ENCODE data around the gene WWP2.

Gene WWP2

DNA sequence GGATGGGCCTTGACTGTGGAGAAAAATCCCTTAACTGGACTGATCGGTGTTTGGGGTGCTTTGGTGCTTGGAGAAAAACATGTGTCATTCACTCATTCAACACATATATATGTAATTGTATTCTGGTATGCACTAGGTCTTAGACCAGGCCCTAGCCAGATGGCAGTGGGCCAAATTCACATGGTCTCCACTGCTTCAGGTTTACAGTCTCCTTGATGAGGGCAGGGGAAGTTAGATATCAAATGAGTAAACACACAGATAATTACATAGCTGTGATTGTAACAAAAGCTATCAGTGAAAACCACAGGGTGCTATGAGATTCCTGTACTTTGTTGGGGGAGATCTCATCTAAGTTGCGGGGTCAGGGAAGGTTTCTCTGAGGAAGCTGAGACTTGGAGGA, 78.8 kb downstream of the WWP2 start:
- Histone ChIP-seq H3K9me2 (replicated peaks; ENCODE audit: low read depth, low read length) (no peaks in the 10 kb centered on the region), H3F3A (ENCODE audit: low read depth) (no peaks in the 10 kb centered on the region), H3K9ac (ENCODE audit: low read depth, low read length, poor library complexity, severe bottlenecking) (no peak overlapping the region), H4K20me1 (ENCODE audit: insufficient read depth, low read length, poor library complexity, severe bottlenecking) (no peaks in the 10 kb centered on the region), H3K27me3 (ENCODE audit: insufficient read depth, low read length, poor library complexity, severe bottlenecking) (no peaks in the 10 kb centered on the region), H3K4me2 (ENCODE audit: low read depth, low read length, poor library complexity, severe bottlenecking) (no peak overlapping the region), H3K36me3 (ENCODE audit: insufficient read depth, low read length) (peaks cover 10% of the 10 kb centered on the region; the same call in 1 of the 2 replicates), H3K4me3 (ENCODE audit: low read length, poor library complexity, severe bottlenecking) (no peak overlapping the region), H2AFZ (ENCODE audit: low read length) (no peak overlapping the region), H3K9me3 (ENCODE audit: insufficient read depth, low read depth, low read length) (no peaks in the 10 kb centered on the region), H3K4me1 (ENCODE audit: insufficient read depth, low read length, poor library complexity, severe bottlenecking) (no peaks in the 10 kb centered on the region), H3K79me2 (ENCODE audit: insufficient read depth, low read length) (no peaks in the 10 kb centered on the region)
- TF ChIP-seq EZH2phosphoT487 (IDR thresholded peaks at IDR 0.05; ENCODE audit: borderline replicate concordance) (no peak), CTCF (conservative IDR thresholded peaks at IDR 0.05; ENCODE audit: low read length) (no peak)

GRCh38 chr16:69844441-69844840, 82.3 kb downstream of the WWP2 start:
- Histone ChIP-seq H3K27me3 (ENCODE audit: insufficient read depth, low read length, poor library complexity, severe bottlenecking) (no peaks in the 10 kb centered on the region), H3K4me3 (ENCODE audit: low read length, poor library complexity, severe bottlenecking) (no peak overlapping the region), H2AFZ (ENCODE audit: low read length) (no peak overlapping the region), H4K20me1 (ENCODE audit: insufficient read depth, low read length, poor library complexity, severe bottlenecking) (no peaks in the 10 kb centered on the region), H3K4me1 (ENCODE audit: insufficient read depth, low read length, poor library complexity, severe bottlenecking) (no peaks in the 10 kb centered on the region), H3F3A (ENCODE audit: low read depth) (no peaks in the 10 kb centered on the region), H3K4me2 (ENCODE audit: low read depth, low read length, poor library complexity, severe bottlenecking) (no peak overlapping the region), H3K36me3 (ENCODE audit: insufficient read depth, low read length) (peaks cover 10% of the 10 kb centered on the region; the same call in 1 of the 2 replicates), H3K79me2 (ENCODE audit: insufficient read depth, low read length) (no peaks in the 10 kb centered on the region), H3K9ac (ENCODE audit: low read depth, low read length, poor library complexity, severe bottlenecking) (no peak overlapping the region), H3K9me2 (replicated peaks; ENCODE audit: low read depth, low read length) (no peaks in the 10 kb centered on the region), H3K9me3 (ENCODE audit: insufficient read depth, low read depth, low read length) (no peaks in the 10 kb centered on the region)
- TF ChIP-seq EZH2phosphoT487 (IDR thresholded peaks at IDR 0.05; ENCODE audit: borderline replicate concordance) (no peak), CTCF (conservative IDR thresholded peaks at IDR 0.05; ENCODE audit: low read length) (no peak)

DNA sequence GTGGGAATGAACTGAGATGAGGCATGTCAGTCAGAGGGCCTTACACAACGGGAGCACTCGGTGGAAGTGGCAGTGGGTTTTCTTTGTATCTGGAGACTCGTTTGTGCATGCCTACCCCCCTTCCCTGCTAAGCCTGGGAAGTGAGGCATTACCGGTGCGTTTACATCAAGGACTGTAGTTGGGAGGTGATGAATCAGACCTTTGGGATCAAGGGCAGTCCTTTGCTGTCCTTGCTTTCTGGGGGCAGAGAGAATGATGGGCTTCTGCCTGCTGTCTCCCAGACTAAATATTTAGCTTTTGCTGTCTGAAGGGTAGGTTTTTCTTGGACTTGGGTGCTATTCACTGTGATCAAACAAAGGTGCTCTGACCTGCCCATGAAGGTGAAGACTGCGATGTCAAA, 83.0 kb downstream of the WWP2 start:
- Histone ChIP-seq H3K79me2 (ENCODE audit: insufficient read depth, low read length) (no peaks in the 10 kb centered on the region), H3K9me2 (replicated peaks; ENCODE audit: low read depth, low read length) (no peaks in the 10 kb centered on the region), H3K4me1 (ENCODE audit: insufficient read depth, low read length, poor library complexity, severe bottlenecking) (no peaks in the 10 kb centered on the region), H3K9ac (ENCODE audit: low read depth, low read length, poor library complexity, severe bottlenecking) (no peak overlapping the region), H3F3A (ENCODE audit: low read depth) (no peaks in the 10 kb centered on the region), H3K4me2 (ENCODE audit: low read depth, low read length, poor library complexity, severe bottlenecking) (no peak overlapping the region), H2AFZ (ENCODE audit: low read length) (no peak overlapping the region), H3K9me3 (ENCODE audit: insufficient read depth, low read depth, low read length) (no peaks in the 10 kb centered on the region), H3K36me3 (ENCODE audit: insufficient read depth, low read length) (peaks cover 10% of the 10 kb centered on the region; the same call in 1 of the 2 replicates), H4K20me1 (ENCODE audit: insufficient read depth, low read length, poor library complexity, severe bottlenecking) (no peaks in the 10 kb centered on the region), H3K4me3 (ENCODE audit: low read length, poor library complexity, severe bottlenecking) (no peak overlapping the region), H3K27me3 (ENCODE audit: insufficient read depth, low read length, poor library complexity, severe bottlenecking) (no peaks in the 10 kb centered on the region)
- no peak for TF ChIP-seq CTCF (conservative IDR thresholded peaks at IDR 0.05; ENCODE audit: low read length)
- no peak for TF ChIP-seq EZH2phosphoT487 (IDR thresholded peaks at IDR 0.05; ENCODE audit: borderline replicate concordance)
